GM12878 (cell line): ENCODE results near the gene CCDC181. TPM values are rescaled to one million over a fixed set of nuclear protein-coding genes. Genes with fewer than 3 reads are reported as not detected.

Source experiments
- ATAC-seq: fragments of 200-7000 bp; cut with Tn5 transposase; 3 replicates; pipeline ENCODE4 v1.9.1; 2020; ENCODE audit warnings: mild to moderate bottlenecking, moderate library complexity
- BruUV-seq: library from RNA; stranded (reverse); fragments of 400-500 nt; replicated peaks from 2 replicates; lab custom pipeline; 2021; lab: Mats Ljungman, UMichigan
- CTCF ChIA-PET: fragments of 300-600 bp; sonication (Branson Sonifier 250); formaldehyde crosslinking; extraction: SDS; loops from one replicate; lab custom pipeline; 2021; ENCODE audit warnings: inconsistent platforms; lab: Yijun Ruan, JAX
- POLR2A ChIA-PET: fragments of 350-600 bp; formaldehyde crosslinking; extraction: SDS; loops from one replicate; lab custom pipeline; 2021; ENCODE audit warnings: inconsistent platforms; lab: Charles Lee
- RAD21 ChIA-PET: fragments of 300-600 bp; sonication (Branson Sonifier 250); formaldehyde crosslinking; loops from one replicate; lab custom pipeline; 2023; ENCODE audit warnings: antibody characterized with exemption; ENCODE audit not compliant: unreplicated experiment; lab: Charles Lee
- SMC1A ChIA-PET: fragments of 300-600 bp; sonication (Branson Sonifier 250); formaldehyde crosslinking; loops from one replicate; lab custom pipeline; 2023; ENCODE audit not compliant: unreplicated experiment, uncharacterized antibody; lab: Charles Lee
- DNase-seq: peaks from one replicate; pipeline ENCODE4 v3.0.0-alpha.2; 2011; ENCODE audit warnings: low read depth, low spot score
- FAIRE-seq: peaks from 3 replicates; lab custom pipeline; 2011; peaks lifted over from hg19 to GRCh38; lab: Jason Lieb, UNC
- H2AFZ ChIP-seq: 2 replicates; pipeline ENCODE4 v1.6.0; 2011; ENCODE audit warnings: low read depth, low read length, control low read depth; ENCODE audit not compliant: control insufficient read depth
- H3K27ac ChIP-seq: 2 replicates; pipeline ENCODE4 v1.5.1; 2011; ENCODE audit warnings: control low read depth; ENCODE audit not compliant: control insufficient read depth, insufficient read depth
- H3K27me3 ChIP-seq, 2 experiments: replicated peaks in 1 of 2; 2 replicates each; pipeline versions ENCODE4 v1.6.0 to v1.6.1; 2011; ENCODE audit warnings: low read length in 1 of 2; ENCODE audit not compliant: control insufficient read depth in 2 of 2, insufficient read depth in 2 of 2
- H3K36me3 ChIP-seq, 2 experiments: 2 replicates each; pipeline ENCODE4 v1.5.1; 2011; ENCODE audit warnings: low read length in 1 of 2; ENCODE audit not compliant: control insufficient read depth in 2 of 2, insufficient read depth in 2 of 2
- H3K4me1 ChIP-seq: 2 replicates; pipeline ENCODE4 v1.6.1; 2011; ENCODE audit warnings: mild to moderate bottlenecking, low read length, moderate library complexity, mixed read lengths; ENCODE audit not compliant: control insufficient read depth, insufficient read depth
- H3K4me2 ChIP-seq: 2 replicates; pipeline ENCODE4 v1.6.0; 2011; ENCODE audit warnings: control low read depth; ENCODE audit not compliant: control insufficient read depth, insufficient read depth
- H3K4me3 ChIP-seq: fragments of 200-600 bp; sonication (generic); 2 replicates; pipeline ENCODE4 v1.5.1; 2016
- H3K79me2 ChIP-seq: 2 replicates; pipeline ENCODE4 v1.6.0; 2011; ENCODE audit warnings: low read length; ENCODE audit not compliant: control insufficient read depth, insufficient read depth
- H3K9ac ChIP-seq: 2 replicates; pipeline ENCODE4 v1.8.0; 2011; ENCODE audit warnings: low read length, control low read depth, mixed read lengths; ENCODE audit not compliant: control insufficient read depth, insufficient read depth
- H3K9me3 ChIP-seq: replicated peaks from 3 replicates; pipeline ENCODE4 v1.5.1; 2011; ENCODE audit warnings: mild to moderate bottlenecking, low read length; ENCODE audit not compliant: control insufficient read depth, insufficient read depth
- H4K20me1 ChIP-seq: 2 replicates; pipeline ENCODE4 v1.6.0; 2011; ENCODE audit not compliant: control insufficient read depth, insufficient read depth
- ASH2L ChIP-seq: fragments of 300-600, 200-600 bp; sonication (generic); IDR thresholded peaks from 2 replicates; pipeline ENCODE4 v1.6.1; 2017; ENCODE audit warnings: low read depth, mild to moderate bottlenecking, borderline replicate concordance
- CHD2 ChIP-seq: IDR thresholded peaks from 2 replicates; pipeline ENCODE4 v1.6.1; 2011; ENCODE audit warnings: low read depth, low read length, improper control_type of control experiment, borderline replicate concordance
- DPF2 ChIP-seq: fragments of 450-650 bp; IDR thresholded peaks from 2 replicates; pipeline ENCODE4 v1.6.1; 2017; ENCODE audit warnings: mild to moderate bottlenecking
- FOXK2 ChIP-seq: fragments of 450-650 bp; IDR thresholded peaks from 2 replicates; pipeline ENCODE4 v1.6.1; 2017; ENCODE audit warnings: mild to moderate bottlenecking, moderate library complexity
- KAT2A ChIP-seq: conservative IDR thresholded peaks from 2 replicates; pipeline ENCODE4 v1.6.1; 2011; ENCODE audit warnings: low read depth, low read length; ENCODE audit not compliant: control insufficient read depth
- MXI1 ChIP-seq: fragments of 150-350 bp; IDR thresholded peaks from 2 replicates; pipeline ENCODE4 v1.6.1; 2011; ENCODE audit warnings: low read depth, mild to moderate bottlenecking, inconsistent platforms, low read length, improper control_type of control experiment
- NR2F1 ChIP-seq: fragments of 450-650 bp; conservative IDR thresholded peaks from 2 replicates; pipeline ENCODE4 v1.6.1; 2017; ENCODE audit warnings: mild to moderate bottlenecking
- SIX5 ChIP-seq: IDR thresholded peaks from 2 replicates; pipeline ENCODE4 v1.6.1; 2011; ENCODE audit warnings: mild to moderate bottlenecking, low read depth, low read length, moderate library complexity; ENCODE audit not compliant: severe bottlenecking
- STAT1 ChIP-seq: fragments of 450-650 bp; conservative IDR thresholded peaks from 2 replicates; pipeline ENCODE4 v1.6.1; 2014; ENCODE audit warnings: antibody characterized with exemption, mild to moderate bottlenecking
- YY1 ChIP-seq: IDR thresholded peaks from 2 replicates; pipeline ENCODE4 v1.6.1; 2011; ENCODE audit warnings: low read depth, mild to moderate bottlenecking, low read length
- ZNF24 ChIP-seq: fragments of 450-650 bp; IDR thresholded peaks from 2 replicates; pipeline ENCODE4 v1.6.1; 2017; ENCODE audit warnings: antibody characterized with exemption, mild to moderate bottlenecking
- WGBS: methylation state at CpG from one replicate; pipeline ENCODE4 v1.1.6; 2016; ENCODE audit warnings: low lambda C conversion rate; ENCODE audit not compliant: insufficient replicate concordance, insufficient coverage; ENCODE audit errors: missing lambda C conversion rate; 5-methylcytosine and 5-hydroxymethylcytosine counted together
- in situ Hi-C: fragments of 300-500 bp; cut with MboI; formaldehyde crosslinking; loops from 9 replicates; pipeline ENCODE4 v1.14.3; 2018; ENCODE audit warnings: mixed read lengths
- intact Hi-C: fragments of 100-400 bp; cut with micrococcal nuclease; formaldehyde crosslinking; loops from one replicate; pipeline ENCODE4 v1.14.2; 2022; ENCODE audit not compliant: unreplicated experiment
- polyA plus RNA-seq, 11 experiments: library from polyadenylated mRNA; depleted of rRNA in 4 of 11; unstranded in 6 of 11; stranded (reverse) in 5 of 11; fragments of >200 nt; fragmentation: Nextera tagmentation in 4 of 11; fragmentation: Illumina TruSeq in 1 of 11; extraction: Ambion mirVana in 4 of 11; extraction: Trizol in 1 of 11; gene quantifications; 1 replicate in 1 of 11; 2 replicates in 10 of 11; pipeline versions ENCODE4 v1.2.1 to v1.2.3, GENCODE V29; 2011 to 2016; ENCODE audit warnings: inconsistent platforms in 2 of 11, missing spikeins in 2 of 11, low read depth in 1 of 11
- total RNA-seq, 4 experiments: library from RNA; depleted of rRNA in 3 of 4; stranded (reverse); fragments of >200 nt in 3 of 4; fragmentation: Illumina TruSeq in 1 of 4; extraction: Trizol in 1 of 4; gene quantifications; 2 replicates each; pipeline versions ENCODE4 v1.2.1 to v1.2.3, GENCODE V29; 2013 to 2021
- TF ChIP-seq, protein P1 (sequence below): fragments of 450-650 bp; conservative IDR thresholded peaks from 2 replicates; pipeline ENCODE4 v1.6.1; 2017; ENCODE audit warnings: mild to moderate bottlenecking, moderate library complexity

The CCDC181 gene
- total and polyA plus RNA-seq, 10 of the 15 experiments (the other 5 are each of a cell fraction or from before 2014, with no cell fraction given): not detected

DNA sequence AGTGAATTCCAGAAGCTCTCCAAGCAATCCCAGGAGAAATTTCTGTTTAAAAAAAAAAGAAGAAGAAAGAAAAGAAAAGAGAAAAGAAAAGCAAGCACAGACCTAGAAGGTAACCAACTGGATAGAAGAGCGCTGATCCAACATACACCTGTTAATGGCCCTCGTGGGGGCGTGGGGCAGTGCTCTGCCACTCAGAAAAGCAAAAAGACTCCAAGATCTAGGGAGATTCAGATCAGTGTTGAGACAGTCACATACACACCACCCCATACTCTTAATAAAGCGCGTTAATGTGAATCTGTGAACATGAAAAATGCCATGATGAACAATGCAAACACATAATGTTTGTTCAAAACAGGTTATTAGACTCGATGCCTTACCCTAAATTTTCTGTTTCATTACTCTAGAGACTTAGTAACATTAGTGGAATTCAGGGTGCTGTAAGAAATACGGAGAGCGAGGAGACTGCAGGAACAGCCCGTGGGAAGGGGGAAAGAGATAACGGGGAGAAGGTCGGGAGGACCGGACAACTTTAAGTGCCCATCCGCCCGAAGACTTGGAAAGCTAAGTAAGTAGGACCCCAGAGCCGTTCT, 60.1 kb downstream of the CCDC181 start:
- peak overlapping the region; percentile 47; the same call in 1 of the 2 replicates for H3K9ac ChIP-seq
- 6% methylated on average over 15 of the region's 15 CpGs for WGBS
- TSS peak; percentile 84 for BruUV-seq
- RAD21 ChIA-PET: interaction anchor here (1.3 to 2.2 kb wide), 2 partner anchors 9 to 19 kb away, joined by 3 to 8 read pairs; no protein-coding TSS in a partner anchor
- CTCF ChIA-PET: interaction anchor here (0.6 to 2.0 kb wide), 4 partner anchors 9 to 730 kb away, joined by 3 to 9 read pairs (median 6); no protein-coding TSS in a partner anchor
- H3K4me2 ChIP-seq: peak overlapping the region; percentile 83
- in situ Hi-C loops: no loop called here
- H3K36me3 ChIP-seq: peaks cover 0 to 7% of the 10 kb centered on the region in 2 experiments; a peak in 1 of 4 replicates
- FAIRE-seq: no peak
- peaks cover 4% of the 10 kb centered on the region; the same call in 1 of the 2 replicates for H3K4me1 ChIP-seq
- intact Hi-C loops: loop anchor here (5.0 kb wide), 1 partner anchor 180 kb away; no protein-coding TSS in a partner anchor
- POLR2A ChIA-PET: no interaction called here
- H4K20me1 ChIP-seq: no peaks in the 10 kb centered on the region
- SMC1A ChIA-PET: interaction anchor here (0.6 to 2.7 kb wide), 10 partner anchors 7 to 730 kb away, joined by 3 to 9 read pairs (median 4); no protein-coding TSS in a partner anchor
- peak overlapping the region; percentile 95 for H2AFZ ChIP-seq
- H3K4me3 ChIP-seq: peak overlapping the region; percentile 72
- H3K27me3 ChIP-seq: no peaks in the 10 kb centered on the region
- H3K9me3 ChIP-seq: no peaks in the 10 kb centered on the region; the same call in 2 of the 3 replicates
- H3K27ac ChIP-seq: no peak overlapping the region
- no peak for DNase-seq
- ATAC-seq: no peak; the same call in 2 of the 3 replicates
- H3K79me2 ChIP-seq: peaks cover 10% of the 10 kb centered on the region
- TF ChIP-seq SIX5: no peak
- TF ChIP-seq KAT2A: no peak
- TF ChIP-seq NR2F1: no peak
- no peak for TF ChIP-seq ZNF24
- no peak for TF ChIP-seq DPF2
- TF ChIP-seq STAT1: no peak
- no peak for TF ChIP-seq ASH2L
- TF ChIP-seq YY1: no peak
- TF ChIP-seq, protein P1, sequence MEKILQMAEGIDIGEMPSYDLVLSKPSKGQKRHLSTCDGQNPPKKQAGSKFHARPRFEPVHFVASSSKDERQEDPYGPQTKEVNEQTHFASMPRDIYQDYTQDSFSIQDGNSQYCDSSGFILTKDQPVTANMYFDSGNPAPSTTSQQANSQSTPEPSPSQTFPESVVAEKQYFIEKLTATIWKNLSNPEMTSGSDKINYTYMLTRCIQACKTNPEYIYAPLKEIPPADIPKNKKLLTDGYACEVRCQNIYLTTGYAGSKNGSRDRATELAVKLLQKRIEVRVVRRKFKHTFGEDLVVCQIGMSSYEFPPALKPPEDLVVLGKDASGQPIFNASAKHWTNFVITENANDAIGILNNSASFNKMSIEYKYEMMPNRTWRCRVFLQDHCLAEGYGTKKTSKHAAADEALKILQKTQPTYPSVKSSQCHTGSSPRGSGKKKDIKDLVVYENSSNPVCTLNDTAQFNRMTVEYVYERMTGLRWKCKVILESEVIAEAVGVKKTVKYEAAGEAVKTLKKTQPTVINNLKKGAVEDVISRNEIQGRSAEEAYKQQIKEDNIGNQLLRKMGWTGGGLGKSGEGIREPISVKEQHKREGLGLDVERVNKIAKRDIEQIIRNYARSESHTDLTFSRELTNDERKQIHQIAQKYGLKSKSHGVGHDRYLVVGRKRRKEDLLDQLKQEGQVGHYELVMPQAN: no peak
- no peak for TF ChIP-seq MXI1
- no peak for TF ChIP-seq CHD2
- TF ChIP-seq FOXK2: no peak
- TF ChIP-seq, all 136 proteins: peak for 0
